Measurements from ENCODE around the gene CUL5.

DNA sequence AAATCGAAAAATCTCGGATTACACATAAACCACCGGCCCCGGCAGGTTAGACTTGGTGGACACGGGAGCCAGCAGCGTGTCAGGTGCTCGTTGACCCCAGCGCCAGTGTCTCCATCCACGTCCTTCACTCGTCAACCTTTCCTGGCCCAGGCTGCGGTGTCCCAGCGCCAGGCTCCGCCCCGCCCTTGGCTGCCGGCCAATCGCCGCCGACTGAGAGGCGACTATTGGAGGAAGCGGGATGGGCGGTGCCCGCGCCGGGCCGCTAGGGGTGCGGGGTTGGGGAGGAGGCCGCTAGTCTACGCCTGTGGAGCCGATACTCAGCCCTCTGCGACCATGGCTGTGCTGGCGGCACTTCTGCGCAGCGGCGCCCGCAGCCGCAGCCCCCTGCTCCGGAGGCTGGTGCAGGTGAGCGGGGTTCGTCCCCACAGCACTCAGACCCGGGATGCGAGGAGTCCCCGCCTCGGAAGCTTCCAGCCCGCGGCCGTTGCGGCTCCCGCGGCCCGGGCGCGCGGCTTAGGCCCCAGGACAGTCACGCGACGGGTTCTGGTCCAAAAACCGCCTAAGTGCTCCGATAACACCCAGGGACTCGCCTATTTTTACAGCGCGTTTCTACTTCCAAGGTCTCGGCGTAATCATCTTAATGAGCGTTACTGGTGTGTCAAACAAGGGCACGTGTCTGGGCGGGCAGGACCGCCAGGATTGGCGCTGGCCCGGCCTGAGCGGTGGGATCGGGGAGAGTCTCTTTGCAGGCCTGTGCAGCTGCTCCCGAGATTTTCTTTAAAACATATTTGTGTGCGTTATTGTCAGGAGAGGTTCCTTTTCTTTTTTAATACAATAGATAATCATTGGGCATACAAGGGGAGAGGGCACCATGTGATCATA is 112.8 kb downstream of the CUL5 start, which contains the start of gene ACAT1:
- no peak for TF ChIP-seq EZH2phosphoT487 (IDR thresholded peaks at IDR 0.05; ENCODE audit: borderline replicate concordance, low read depth, low read length)
- TF ChIP-seq, protein P1, sequence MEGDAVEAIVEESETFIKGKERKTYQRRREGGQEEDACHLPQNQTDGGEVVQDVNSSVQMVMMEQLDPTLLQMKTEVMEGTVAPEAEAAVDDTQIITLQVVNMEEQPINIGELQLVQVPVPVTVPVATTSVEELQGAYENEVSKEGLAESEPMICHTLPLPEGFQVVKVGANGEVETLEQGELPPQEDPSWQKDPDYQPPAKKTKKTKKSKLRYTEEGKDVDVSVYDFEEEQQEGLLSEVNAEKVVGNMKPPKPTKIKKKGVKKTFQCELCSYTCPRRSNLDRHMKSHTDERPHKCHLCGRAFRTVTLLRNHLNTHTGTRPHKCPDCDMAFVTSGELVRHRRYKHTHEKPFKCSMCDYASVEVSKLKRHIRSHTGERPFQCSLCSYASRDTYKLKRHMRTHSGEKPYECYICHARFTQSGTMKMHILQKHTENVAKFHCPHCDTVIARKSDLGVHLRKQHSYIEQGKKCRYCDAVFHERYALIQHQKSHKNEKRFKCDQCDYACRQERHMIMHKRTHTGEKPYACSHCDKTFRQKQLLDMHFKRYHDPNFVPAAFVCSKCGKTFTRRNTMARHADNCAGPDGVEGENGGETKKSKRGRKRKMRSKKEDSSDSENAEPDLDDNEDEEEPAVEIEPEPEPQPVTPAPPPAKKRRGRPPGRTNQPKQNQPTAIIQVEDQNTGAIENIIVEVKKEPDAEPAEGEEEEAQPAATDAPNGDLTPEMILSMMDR (conservative IDR thresholded peaks at IDR 0.05; ENCODE audit: low read length) = no peak
